ENCODE results near the gene GGA1.
"Not testable (repeated sequence)": the region's sequence is repeated elsewhere in the genome, so short reads cannot be mapped to it uniquely, and the experiment has no call there.

The GGA1 gene

GRCh38 chr22:37654563-37655251 is 46.1 kb downstream of the GGA1 start:
- TF ChIP-seq GATA1 (IDR thresholded peaks at IDR 0.05; ENCODE audit: low read depth, low read length) (no peak), POLR2A (IDR thresholded peaks at IDR 0.05; ENCODE audit: low read length) (no peak)
- DNase-seq, result no peak

- DNase-seq, result no peak
- TF ChIP-seq POLR2A (IDR thresholded peaks at IDR 0.05; ENCODE audit: low read length) (no peak), GATA1 (IDR thresholded peaks at IDR 0.05; ENCODE audit: low read depth, low read length) (no peak)
Observed at GRCh38 chr22:37655252-37655563, 46.6 kb downstream of the GGA1 start.

GRCh38 chr22:37656583-37656982 is 47.9 kb downstream of the GGA1 start:
- DNase-seq, result not testable (repeated sequence)

GRCh38 chr22:37657590-37658132 is 49.0 kb downstream of the GGA1 start:
- TF ChIP-seq GATA1 (IDR thresholded peaks at IDR 0.05; ENCODE audit: low read depth, low read length) (no peak), POLR2A (IDR thresholded peaks at IDR 0.05; ENCODE audit: low read length) (no peak)
- DNase-seq, result peak in 1 of 2 experiments; percentile 67

GRCh38 chr22:37658133-37659065 is 49.8 kb downstream of the GGA1 start, which contains the start of gene PDXP:
TSS of gene PDXP (plus strand) at chr22:37658723. CDS start at chr22:37658783, 60 bp downstream.
- DNase-seq, result peak; percentile 100
- TF ChIP-seq POLR2A (IDR thresholded peaks at IDR 0.05; ENCODE audit: low read length) (peak; percentile 78), GATA1 (IDR thresholded peaks at IDR 0.05; ENCODE audit: low read depth, low read length) (no peak)

- TF ChIP-seq GATA1 (IDR thresholded peaks at IDR 0.05; ENCODE audit: low read depth, low read length) (no peak), POLR2A (IDR thresholded peaks at IDR 0.05; ENCODE audit: low read length) (no peak)
Observed at GRCh38 chr22:37659066-37659896, 50.6 kb downstream of the GGA1 start.

GRCh38 chr22:37659897-37660708 is 51.5 kb downstream of the GGA1 start:
- DNase-seq, result peak; percentile 63 to 67
- TF ChIP-seq POLR2A (IDR thresholded peaks at IDR 0.05; ENCODE audit: low read length) (no peak), GATA1 (IDR thresholded peaks at IDR 0.05; ENCODE audit: low read depth, low read length) (no peak)

More at GRCh38 chr22:37659066-37659896, 50.6 kb downstream of the GGA1 start:
- DNase-seq, result peak; percentile 45 to 58

- TF ChIP-seq POLR2A (IDR thresholded peaks at IDR 0.05; ENCODE audit: low read length) (no peak), GATA1 (IDR thresholded peaks at IDR 0.05; ENCODE audit: low read depth, low read length) (no peak)
- DNase-seq, result no peak
Observed at GRCh38 chr22:37660709-37661045, 52.0 kb downstream of the GGA1 start.

- DNase-seq, result peak; percentile 40 to 41
Observed at GRCh38 chr22:37661160-37661924, 52.7 kb downstream of the GGA1 start.

GRCh38 chr22:37662039-37662438 is 53.4 kb downstream of the GGA1 start:
- DNase-seq, result no peak
- TF ChIP-seq GATA1 (IDR thresholded peaks at IDR 0.05; ENCODE audit: low read depth, low read length), result no peak

More at GRCh38 chr22:37661160-37661924, 52.7 kb downstream of the GGA1 start:
- no peak for TF ChIP-seq GATA1 (IDR thresholded peaks at IDR 0.05; ENCODE audit: low read depth, low read length)
- no peak for TF ChIP-seq POLR2A (IDR thresholded peaks at IDR 0.05; ENCODE audit: low read length)

GRCh38 chr22:37663521-37664140 is 55.0 kb downstream of the GGA1 start:
- TF ChIP-seq POLR2A (IDR thresholded peaks at IDR 0.05; ENCODE audit: low read length), result no peak
- no peak for TF ChIP-seq GATA1 (IDR thresholded peaks at IDR 0.05; ENCODE audit: low read depth, low read length)
- no peak for DNase-seq
